HG03521 (cell line): ENCODE results near the gene KLK14.

Source experiments
- ATAC-seq: cut with Tn5 transposase; IDR thresholded peaks from one replicate; pipeline ENCODE4 v1.9.1; 2021; ENCODE audit warnings: mild to moderate bottlenecking, moderate library complexity; ENCODE audit not compliant: unreplicated experiment

KLK14 gene

GRCh38 chr19:51108805-51109146 is 26.1 kb upstream of the KLK14 start:
- peak; percentile 23 for ATAC-seq

- ATAC-seq: peak; percentile 95
Observed at GRCh38 chr19:51108066-51108804, 25.5 kb upstream of the KLK14 start, which contains the start of gene CTU1. Gene CTU1 (minus strand): TSS chr19:51108409. CDS start chr19:51104569, 3,840 bp downstream.

GRCh38 chr19:51107406-51108065 is 24.8 kb upstream of the KLK14 start:
- ATAC-seq: peak; percentile 3

- ATAC-seq: no peak
Observed at GRCh38 chr19:51103926-51104341, 21.2 kb upstream of the KLK14 start.

GRCh38 chr19:51102991-51103390 is 20.3 kb upstream of the KLK14 start:
- no peak for ATAC-seq

- no peak for ATAC-seq
Observed at GRCh38 chr19:51101171-51101865, 18.6 kb upstream of the KLK14 start.

GRCh38 chr19:51100601-51101000 is 17.9 kb upstream of the KLK14 start:
- no peak for ATAC-seq

GRCh38 chr19:51099047-51099382 is 16.3 kb upstream of the KLK14 start:
- no peak for ATAC-seq

GRCh38 chr19:51098365-51099046 is 15.8 kb upstream of the KLK14 start:
- ATAC-seq: no peak

- no peak for ATAC-seq
Observed at GRCh38 chr19:51097796-51098195, 15.1 kb upstream of the KLK14 start.

- ATAC-seq: no peak
Observed at GRCh38 chr19:51097166-51097738, 14.6 kb upstream of the KLK14 start.

GRCh38 chr19:51096473-51097165 is 13.9 kb upstream of the KLK14 start:
- ATAC-seq: no peak

GRCh38 chr19:51094696-51095279 is 12.1 kb upstream of the KLK14 start:
- no peak for ATAC-seq

GRCh38 chr19:51093510-51094345 is 11.0 kb upstream of the KLK14 start:
- ATAC-seq: no peak

- ATAC-seq: no peak
Observed at GRCh38 chr19:51093101-51093500, 10.4 kb upstream of the KLK14 start.

GRCh38 chr19:51091895-51092873 is 9.5 kb upstream of the KLK14 start:
- no peak for ATAC-seq

- ATAC-seq: no peak
Observed at GRCh38 chr19:51091126-51091525, 8.4 kb upstream of the KLK14 start.

GRCh38 chr19:51090471-51090870 is 7.8 kb upstream of the KLK14 start:
- ATAC-seq: no peak
